HEK293 (cell line): Measurements from ENCODE around the gene ACSL5.

Source experiments
- ZNF138 ChIP-seq: fragments of 450-650 bp; formaldehyde crosslinking; IDR thresholded peaks from 2 replicates; pipeline ENCODE4 v1.5.1; 2016; ENCODE audit warnings: missing biosample characterization, missing genetic modification characterization, borderline replicate concordance
- ZNF391 ChIP-seq: fragments of 450-650 bp; formaldehyde crosslinking; IDR thresholded peaks from 2 replicates; pipeline ENCODE4 v1.5.1; 2016; ENCODE audit warnings: low read depth, missing biosample characterization, missing genetic modification characterization, borderline replicate concordance
- ZSCAN23 ChIP-seq: fragments of 450-650 bp; formaldehyde crosslinking; IDR thresholded peaks from 2 replicates; pipeline ENCODE4 v1.5.1; 2016; ENCODE audit warnings: missing biosample characterization, missing genetic modification characterization
- TF ChIP-seq, protein P1 (sequence below): fragments of 450-650 bp; formaldehyde crosslinking; IDR thresholded peaks from 2 replicates; pipeline ENCODE4 v1.5.1; 2016; ENCODE audit warnings: missing biosample characterization, missing genetic modification characterization

DNA sequence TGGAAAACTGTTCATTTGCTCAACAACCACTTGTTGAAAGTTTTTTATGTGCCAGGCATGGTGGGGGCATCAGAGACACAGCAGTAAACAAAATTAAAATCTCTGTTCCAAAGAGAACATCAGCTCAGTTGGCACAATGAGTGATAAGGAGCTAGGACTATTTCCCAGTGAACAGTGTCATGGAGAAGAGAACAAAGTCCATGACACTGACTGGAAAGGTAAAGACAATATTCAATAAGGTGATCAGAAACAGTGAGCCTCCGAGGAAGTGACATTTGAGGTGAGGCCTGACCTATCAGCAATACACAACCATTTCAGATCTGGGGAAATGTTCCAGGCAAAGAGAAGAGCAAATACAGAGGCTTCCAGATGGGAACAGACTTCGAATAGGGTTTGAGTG, 14.6 kb downstream of the ACSL5 start:
- TF ChIP-seq, protein P1, sequence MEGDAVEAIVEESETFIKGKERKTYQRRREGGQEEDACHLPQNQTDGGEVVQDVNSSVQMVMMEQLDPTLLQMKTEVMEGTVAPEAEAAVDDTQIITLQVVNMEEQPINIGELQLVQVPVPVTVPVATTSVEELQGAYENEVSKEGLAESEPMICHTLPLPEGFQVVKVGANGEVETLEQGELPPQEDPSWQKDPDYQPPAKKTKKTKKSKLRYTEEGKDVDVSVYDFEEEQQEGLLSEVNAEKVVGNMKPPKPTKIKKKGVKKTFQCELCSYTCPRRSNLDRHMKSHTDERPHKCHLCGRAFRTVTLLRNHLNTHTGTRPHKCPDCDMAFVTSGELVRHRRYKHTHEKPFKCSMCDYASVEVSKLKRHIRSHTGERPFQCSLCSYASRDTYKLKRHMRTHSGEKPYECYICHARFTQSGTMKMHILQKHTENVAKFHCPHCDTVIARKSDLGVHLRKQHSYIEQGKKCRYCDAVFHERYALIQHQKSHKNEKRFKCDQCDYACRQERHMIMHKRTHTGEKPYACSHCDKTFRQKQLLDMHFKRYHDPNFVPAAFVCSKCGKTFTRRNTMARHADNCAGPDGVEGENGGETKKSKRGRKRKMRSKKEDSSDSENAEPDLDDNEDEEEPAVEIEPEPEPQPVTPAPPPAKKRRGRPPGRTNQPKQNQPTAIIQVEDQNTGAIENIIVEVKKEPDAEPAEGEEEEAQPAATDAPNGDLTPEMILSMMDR (tag by site-specific recombination): no peak
- TF ChIP-seq ZSCAN23 (tag by site-specific recombination): no peak
- TF ChIP-seq ZNF138 (tag by site-specific recombination): no peak
- TF ChIP-seq ZNF391 (tag by site-specific recombination): no peak
